SKM-1 treated with dmso at 0.1 percent for 144 hours (cell line): ENCODE data around the gene MUC15.
A peak's percentile ranks its signal among the peaks of the same experiment; 100 is the strongest.

Source experiments
- DNase-seq: peaks from one replicate; lab custom pipeline; 2025; ENCODE audit not compliant: unreplicated experiment; lab: John Stamatoyannopoulos, UW

Gene MUC15

DNA sequence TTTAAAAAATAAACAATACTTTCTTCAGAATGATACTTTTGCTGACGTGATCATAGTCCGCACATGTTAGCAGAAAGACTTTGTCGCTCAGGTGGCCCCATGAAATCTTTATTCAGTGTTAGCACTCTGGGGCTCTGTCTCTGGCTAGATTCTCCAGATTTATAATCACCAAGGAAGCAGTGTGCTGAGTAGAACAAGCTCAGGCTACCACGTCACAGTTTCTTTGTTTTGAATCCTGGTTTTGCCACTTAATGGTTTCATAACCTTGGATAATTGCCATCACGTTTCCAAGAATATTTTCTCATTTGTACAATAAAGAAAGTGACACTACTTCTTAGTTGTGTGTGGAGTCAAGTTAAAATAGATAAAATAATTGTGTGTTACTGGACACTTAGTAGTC is 3.9 kb upstream of the MUC15 start:
- no peak for DNase-seq

DNA sequence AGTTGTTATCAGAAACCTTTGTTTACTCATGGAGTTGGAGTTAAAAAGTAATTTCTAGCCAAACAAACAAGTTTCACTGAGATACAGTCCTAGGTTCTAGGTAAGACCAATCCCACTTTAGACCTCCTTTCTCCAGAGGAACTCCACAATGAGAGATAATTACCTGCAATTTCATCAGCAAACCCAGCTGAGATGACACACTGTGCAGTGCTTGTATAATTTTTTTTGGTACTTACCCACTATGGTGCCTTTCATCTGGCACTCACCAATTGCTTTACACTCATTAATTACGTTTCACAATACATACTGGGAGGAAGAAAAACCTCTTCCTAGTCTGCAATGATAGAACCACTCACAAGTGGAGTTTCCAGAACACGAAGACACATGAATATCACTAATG is 1.8 kb upstream of the MUC15 start:
- no peak for DNase-seq

DNA sequence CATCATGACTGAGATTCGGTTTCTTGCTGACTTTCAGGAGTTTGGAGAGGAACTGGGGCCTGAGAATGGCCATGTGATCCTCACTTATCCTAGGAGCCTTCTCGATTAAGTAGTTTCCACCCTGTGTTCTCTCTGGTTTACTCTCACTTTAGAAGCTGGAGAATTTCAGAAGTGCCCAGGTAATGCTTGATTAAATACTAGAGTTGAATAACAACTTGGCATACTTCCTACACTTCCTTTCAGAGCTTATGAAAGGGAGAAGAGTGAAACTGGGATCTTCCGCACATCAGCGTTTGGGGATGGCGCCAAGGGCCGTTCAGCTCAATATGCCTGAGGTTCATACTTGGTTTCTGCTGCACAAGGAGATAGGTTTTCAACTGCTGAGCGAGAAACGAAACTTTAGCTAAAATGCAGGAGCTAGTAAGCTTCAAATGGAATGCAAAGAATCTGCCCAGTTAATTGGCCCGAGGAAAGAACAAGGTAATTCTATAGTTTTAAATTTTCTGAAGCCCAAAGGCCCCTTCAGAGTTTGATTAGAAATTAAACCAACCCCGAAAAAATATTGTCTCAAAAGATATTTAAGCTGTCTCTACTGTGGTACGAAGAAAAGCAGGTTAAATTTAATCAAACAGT is 823 bp upstream of the MUC15 start:
- DNase-seq = no peak

DNA sequence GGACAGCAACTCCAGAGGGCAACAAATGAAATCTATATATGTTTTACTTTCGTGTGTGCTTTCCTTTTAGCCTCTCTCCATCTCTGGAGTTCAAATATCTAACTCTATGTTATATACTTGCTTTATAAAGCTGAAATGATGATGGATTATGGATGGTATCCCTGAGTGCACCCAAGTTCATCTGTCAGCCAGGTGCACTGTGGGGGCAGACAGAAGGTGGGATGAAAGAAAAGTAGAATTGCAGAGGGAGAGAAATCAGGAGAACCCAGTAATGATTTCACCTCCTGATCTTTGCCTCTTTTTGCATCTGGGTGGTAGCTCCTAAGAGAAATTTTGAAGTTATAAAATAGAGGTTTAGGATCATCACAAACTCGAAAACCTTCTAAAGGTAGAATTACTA is 2.4 kb downstream of the MUC15 start:
- no peak for DNase-seq

DNA sequence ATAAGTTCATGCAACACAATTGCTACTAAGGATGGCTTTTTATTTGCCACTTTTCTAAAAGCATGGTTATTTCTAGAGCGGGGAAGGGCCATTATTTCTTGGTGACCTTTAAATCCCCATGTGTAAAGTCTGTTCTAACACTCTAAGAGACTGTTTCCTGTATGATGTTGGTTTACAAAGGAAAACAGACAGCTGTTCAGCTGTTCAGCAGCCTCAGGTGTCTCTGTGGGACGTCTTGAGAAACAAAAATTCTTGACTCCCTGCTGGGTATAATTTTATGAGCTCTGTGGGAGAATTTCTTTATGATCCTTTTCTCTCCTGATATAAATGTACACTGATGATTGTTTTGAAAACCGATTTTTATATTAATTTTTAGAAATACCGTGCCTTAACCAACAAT is 13.9 kb downstream of the MUC15 start:
- DNase-seq = no peak

DNA sequence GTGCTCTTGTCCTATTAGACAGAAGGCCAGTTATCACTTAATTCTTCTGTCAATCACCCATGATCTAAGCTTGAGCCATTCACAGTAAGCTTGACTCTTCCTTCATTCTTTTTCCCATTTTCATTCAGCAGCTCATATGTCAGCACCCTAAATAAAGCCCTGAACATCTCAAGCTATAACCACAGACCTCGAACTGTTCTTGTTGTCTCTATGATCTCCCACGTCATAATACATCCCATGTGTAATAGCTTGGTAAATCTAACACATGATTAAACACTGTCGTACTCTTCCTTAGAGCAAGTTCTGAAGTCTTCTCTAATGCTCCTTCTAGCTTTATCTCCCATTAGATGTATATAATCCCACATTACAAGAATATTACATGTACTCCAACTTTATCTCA is 14.4 kb downstream of the MUC15 start:
- DNase-seq = no peak

DNA sequence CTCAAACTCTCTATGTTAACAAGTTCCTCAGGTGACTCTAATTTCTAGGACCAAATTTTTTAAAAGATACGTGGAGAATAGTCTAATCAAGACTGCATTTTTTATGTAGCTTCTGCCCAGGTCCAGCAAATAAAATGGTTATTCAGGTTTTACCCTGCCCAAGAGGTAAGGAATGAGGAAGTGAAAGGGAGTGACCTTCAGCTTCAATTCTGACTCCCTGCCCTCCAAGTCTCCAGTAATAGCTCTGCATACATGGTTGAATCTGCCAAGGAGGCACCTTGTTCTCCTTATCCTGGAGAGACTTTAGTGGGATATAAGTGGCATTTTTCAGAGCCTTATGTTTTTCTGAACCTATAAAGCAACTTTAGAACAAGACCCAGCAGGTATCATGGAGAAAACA is 15.5 kb downstream of the MUC15 start:
- no peak for DNase-seq

DNA sequence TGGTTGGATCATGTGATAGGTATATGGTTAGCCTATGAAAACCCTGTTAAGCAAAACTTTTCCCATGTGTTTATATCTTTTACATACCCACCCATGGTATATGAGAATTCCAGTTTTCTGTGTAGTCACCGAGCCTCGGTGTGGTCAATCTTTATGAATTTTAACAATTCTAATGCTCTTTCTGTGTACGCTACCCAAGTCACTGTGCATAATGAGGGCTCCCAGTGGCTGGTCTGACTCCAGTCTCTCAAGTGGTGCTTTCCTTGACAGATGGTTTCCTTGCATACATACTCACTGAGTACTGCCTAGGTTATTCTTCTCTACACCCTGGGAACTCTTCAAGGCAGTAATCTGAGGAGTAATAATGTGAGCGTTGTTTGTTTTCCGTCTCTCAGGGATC is 17.6 kb downstream of the MUC15 start:
- no peak for DNase-seq

DNA sequence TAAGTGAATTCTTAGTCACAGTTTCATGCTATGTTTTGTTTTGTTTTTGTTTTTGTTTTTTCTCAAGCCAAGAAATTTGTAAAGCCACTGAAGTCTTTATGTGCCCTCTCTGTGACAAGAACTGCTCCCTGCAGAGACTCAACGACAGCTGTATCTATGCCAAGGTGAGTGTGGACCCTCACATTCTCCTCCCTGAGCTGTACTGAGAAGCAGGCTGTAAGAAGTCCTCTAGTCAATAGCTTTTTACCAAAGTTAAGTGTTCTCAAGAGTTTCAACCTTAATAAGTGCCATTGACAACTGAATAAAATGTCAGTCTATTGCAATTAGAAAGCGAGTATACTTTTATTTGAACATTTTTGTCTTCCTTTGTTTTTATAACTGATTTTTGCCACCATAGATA is 18.9 kb downstream of the MUC15 start:
- no peak for DNase-seq

DNA sequence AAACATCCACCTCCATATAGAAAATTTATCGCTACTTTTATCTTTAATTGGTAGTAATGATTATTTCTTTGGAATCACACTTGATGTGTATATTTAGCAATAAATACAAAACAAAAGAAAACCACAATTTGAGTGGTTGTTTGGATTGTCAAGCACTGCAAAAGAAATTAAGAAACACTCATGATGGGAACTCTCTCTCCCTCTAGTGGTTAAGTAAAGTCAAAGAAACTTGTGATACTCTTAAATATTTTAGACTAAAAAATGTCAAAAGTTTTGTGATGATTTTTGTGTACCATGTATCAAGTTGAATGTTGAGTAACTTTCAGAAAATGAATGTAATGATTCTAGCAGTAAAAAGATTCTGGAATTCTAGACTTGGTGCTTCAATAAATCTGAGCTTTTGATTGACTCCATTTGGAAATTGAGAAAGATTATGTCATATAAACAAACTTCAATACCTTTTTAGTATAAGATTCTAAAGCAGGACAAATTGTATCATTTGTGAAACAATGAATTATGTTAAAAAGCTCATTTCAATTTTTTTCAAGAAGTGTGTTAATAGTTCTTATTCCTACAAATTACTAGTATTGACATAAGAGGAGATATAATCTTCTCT is 20.8 kb downstream of the MUC15 start:
- peak; percentile 3 for DNase-seq

DNA sequence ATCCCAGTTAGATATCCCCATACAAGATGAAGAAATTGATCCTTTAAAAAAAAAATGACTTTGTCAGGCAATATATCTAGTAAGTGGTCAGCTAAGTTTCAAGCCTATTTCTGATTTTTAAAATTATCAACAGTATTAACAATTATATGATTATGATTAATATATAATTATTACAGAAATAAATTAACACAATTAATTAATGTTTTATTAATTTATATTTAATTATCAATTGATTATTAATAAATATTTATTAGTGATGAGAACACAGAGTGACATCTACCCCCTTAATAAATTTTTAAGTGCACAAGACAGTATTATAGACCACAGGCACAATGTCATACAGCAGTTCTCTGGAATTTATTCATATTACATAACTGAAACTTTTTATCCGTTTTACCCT is 22.0 kb downstream of the MUC15 start:
- no peak for DNase-seq

DNA sequence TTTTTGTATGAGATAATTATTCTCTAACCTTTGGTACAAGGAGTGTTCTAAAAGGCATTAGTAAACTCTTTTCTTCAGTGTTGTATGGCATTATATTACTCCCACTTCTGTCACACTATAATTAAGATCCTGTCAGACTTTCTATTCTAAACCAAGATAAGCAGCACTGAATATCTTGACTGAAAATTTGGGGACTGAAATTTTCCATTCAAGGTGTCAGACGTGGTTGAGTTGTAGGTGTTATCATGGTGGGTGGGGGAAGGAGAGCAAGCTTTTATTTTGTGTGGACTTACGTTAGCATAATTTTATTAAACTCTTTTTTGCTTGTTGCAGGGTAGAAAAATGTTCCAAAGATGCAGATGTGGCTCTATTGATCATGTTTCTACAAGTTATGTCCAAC is 22.9 kb downstream of the MUC15 start:
- no peak for DNase-seq

DNA sequence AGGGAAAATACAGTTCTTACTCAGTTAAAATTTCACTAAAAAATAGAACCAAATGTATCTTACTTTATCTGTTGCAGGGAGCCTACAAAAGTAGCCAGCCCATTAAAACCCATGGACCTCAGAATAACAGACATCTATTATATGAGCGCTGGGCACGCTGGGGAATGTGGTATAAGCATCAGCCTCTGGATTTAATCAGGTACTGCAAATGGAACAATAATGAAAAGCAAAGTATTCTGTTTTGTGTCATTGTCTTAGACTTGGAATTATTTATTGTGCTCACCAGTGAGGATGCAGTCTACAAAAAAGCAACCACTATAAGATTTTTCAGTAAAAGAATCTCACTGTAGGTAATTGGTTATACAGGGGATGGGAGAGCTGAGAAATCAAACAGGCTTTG is 30.2 kb downstream of the MUC15 start:
- no peak for DNase-seq

DNA sequence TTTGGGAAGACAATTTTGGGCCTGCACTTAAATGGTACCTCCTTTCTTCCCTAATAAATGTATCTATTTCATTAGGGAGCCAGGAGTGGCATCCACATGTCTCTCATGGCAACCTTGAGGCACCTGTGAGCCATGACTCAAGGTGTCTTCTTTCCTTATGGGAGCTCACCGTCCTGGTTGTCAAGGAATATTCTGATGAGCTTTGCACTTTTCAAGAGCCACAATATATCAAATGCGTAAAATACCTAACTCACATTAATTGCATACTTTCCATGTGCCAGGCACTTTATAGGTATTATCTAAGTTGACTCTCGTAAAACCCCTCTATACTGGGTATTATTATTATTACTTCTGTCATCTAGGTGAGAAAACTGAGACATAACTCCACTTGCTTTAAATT is 32.5 kb downstream of the MUC15 start:
- no peak for DNase-seq

DNA sequence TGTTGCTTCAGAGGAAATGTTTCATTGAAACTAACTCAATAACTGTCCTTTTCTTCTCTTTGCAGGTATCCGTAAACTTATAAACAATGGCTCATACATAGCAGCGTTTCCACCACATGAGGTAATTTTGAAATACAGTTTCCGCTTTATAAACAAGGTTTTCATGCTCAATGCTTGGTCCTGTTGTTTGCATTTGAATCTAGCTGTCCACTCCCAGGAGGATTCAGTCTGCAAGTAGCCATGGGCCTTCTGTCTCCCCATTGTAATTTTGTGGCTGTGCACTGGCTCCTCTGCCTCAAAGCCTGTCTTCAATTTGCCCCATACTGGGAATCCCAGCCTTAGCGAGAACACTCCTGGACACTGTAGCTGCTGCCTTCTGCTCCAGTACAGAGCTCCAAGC is 34.7 kb downstream of the MUC15 start:
- DNase-seq = no peak

DNA sequence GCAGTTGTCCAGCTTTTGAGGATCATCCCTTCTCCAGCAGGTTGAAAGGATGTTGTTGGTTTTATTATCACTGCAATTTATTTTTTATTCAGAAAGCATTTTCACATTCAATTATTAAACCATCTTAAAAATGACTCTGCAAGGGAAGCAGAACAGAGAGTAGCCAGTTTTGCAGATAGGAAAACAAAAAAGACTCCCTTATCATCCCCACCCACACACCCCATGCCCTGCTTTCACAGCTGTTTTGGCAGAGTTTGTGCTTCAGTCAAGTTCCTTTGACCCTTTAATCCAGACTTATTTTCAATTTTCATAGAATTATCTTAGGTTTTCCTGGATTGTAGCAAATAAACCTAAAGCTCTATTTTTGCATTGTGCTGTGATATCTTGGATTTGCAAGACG is 44.4 kb downstream of the MUC15 start:
- DNase-seq = no peak

DNA sequence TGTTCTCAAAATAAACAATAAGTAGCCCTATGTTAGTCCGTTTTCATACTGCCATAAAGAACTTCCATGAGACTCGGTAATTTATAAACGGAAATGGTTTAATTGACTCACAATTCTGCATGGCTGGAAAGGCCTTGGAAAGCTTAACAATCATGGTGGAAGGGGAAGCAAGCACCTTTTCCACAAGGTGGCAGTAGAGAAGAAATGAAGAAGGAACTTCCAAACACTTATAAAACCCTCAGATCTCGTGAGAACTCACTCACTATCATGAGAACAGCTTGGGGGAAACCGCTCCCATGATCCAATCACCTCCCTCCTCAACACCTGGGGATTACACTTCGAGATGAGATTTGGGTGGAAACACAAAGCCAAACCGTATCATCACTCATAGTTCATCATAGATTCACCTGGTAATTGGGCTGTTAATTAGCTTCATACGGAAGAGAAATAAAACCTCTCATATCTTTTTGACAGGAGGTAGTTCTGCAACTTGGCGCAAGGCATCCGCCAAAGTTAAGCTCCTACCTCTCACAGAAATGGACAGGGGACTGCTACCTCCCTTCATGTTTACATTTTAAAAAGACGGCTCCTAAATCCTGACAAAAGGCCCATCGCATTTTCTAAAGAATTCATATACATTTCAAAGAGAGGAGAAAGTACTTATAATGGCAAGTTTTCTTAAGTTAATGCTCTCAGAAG is 49.0 kb downstream of the MUC15 start:
- DNase-seq = no peak

DNA sequence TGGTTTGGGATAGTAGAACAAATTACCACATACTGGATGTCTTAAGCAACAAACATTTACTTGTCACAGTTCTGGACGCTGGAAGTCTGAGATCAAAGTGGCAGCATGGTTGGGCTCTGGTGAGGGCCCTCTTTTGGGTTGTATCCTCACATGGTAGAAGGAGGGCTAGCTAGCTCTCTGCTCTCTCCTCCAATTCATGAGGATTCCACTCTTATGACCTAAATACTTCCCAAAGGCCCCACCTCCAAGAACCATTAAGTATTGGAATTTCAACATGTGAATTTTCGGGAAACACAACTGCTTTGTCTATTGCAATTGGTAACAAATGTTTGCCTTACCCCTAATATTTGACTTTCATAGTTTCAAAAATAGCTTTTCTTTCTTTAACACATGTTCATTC is 52.6 kb downstream of the MUC15 start:
- no peak for DNase-seq

DNA sequence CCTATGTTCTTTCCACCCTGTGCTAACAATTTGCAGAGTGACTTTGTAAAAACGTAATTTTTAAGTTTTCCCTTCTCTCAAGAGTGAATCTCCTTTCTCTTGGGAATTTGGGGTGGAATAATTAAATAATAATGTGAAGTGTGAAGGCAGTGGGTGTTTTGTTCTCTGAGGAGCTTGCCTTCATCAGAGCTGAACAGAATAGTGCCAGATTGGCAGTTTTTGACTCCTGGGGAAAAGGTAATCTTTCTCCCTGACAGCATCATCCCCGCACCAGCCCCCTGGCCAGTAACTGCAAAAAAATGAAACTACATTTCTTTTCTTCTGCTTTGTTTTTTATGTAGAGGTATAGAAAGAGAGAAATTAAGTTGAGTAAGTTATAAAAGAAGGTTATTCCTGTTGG is 59.9 kb downstream of the MUC15 start:
- DNase-seq = no peak

DNA sequence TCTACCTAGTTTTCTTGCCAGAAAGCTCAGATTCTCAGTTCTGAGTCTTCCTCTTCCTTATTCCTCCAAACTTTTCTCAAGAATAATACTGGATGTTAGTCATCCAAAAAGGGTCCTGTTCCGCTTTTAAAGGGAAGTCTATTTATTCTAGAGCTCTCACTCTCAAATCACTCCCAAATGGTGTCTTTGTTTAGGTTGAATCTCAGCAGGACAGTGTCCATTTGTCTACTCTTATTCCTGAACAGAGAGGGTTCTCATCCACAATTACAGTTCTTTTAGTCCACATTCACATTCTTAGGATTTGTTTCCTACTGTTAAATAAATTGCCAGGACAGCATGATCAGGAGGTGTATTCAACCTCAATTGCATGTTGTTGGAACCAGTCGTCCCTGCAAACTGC is 61.3 kb downstream of the MUC15 start:
- DNase-seq = no peak

DNA sequence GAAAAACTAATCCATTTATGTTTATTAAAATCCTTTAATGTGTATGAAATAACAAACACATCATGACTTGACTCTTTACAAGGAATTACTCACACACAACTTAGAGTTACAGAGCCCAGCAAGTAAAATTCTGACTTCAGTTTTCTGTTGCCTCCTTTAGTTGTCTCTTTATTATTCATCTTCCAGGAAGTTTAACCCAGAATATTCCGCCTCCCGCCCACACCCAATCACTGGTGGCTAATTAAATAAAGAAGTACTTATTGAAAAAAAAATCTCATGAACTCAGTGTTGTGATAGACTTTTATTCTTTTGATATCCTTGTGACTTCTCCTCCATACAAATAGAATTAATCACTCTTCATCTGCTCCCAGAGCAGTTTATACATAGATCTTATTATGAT is 61.9 kb downstream of the MUC15 start:
- DNase-seq = no peak
